ENCODE results near the gene EPN1. TPM values are rescaled to one million over a fixed set of nuclear protein-coding genes. Genes with fewer than 3 reads are reported as not detected.

EPN1 gene
- polyA plus RNA-seq, 1 donor (not counting 4 experiments of a cell fraction or from before 2014, with no cell fraction given) = 23.3 TPM

DNA sequence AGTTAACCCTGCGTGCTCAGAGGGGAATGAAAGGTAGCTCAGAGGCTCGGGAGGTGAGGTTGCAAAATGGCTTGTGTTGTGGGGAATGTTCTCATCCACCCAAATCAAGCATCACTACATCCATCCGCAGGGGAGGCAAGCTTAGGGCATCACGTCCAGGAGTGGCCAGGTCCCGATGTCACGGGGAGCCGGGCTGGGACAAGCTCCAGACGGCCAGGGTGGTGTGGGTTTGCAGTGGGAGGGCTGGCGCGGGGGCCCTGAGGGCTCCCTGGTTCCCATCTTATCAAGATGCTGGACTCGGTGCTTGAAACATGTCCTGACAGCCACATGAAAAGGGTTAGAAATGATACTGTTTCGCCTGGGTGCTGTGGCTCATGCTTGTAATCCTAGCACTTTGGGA is 25.8 kb downstream of the EPN1 start:
- no peaks in the 10 kb centered on the region for H3K9me1 ChIP-seq (ENCODE audit: control insufficient read depth, extremely low read depth, insufficient read depth, low read length)
- dilution Hi-C loops (cut with MboI; ENCODE audit: extremely low pct_ligation_motif_present, low sequenced_read_pairs) = no loop called here
- TF ChIP-seq EZH2 (IDR thresholded peaks at IDR 0.05; ENCODE audit: low read length) = no peak
- TF ChIP-seq, protein P1, sequence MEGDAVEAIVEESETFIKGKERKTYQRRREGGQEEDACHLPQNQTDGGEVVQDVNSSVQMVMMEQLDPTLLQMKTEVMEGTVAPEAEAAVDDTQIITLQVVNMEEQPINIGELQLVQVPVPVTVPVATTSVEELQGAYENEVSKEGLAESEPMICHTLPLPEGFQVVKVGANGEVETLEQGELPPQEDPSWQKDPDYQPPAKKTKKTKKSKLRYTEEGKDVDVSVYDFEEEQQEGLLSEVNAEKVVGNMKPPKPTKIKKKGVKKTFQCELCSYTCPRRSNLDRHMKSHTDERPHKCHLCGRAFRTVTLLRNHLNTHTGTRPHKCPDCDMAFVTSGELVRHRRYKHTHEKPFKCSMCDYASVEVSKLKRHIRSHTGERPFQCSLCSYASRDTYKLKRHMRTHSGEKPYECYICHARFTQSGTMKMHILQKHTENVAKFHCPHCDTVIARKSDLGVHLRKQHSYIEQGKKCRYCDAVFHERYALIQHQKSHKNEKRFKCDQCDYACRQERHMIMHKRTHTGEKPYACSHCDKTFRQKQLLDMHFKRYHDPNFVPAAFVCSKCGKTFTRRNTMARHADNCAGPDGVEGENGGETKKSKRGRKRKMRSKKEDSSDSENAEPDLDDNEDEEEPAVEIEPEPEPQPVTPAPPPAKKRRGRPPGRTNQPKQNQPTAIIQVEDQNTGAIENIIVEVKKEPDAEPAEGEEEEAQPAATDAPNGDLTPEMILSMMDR (optimal IDR thresholded peaks at IDR 0.05 in 1 of 3, IDR thresholded peaks at IDR 0.05 in 1 of 3, conservative IDR thresholded peaks at IDR 0.05 in 1 of 3; ENCODE audit: extremely low read depth in 1 of 3, insufficient read depth in 2 of 3, low read length in 3 of 3) = no peak
- no peak overlapping the region for H3K27ac ChIP-seq (ENCODE audit: control insufficient read depth, insufficient read depth, low read length)
- peaks cover 6 to 34% of the 10 kb centered on the region in 2 experiments for H3K36me3 ChIP-seq (ENCODE audit: control insufficient read depth in 2 of 2, extremely low read depth in 1 of 2, insufficient read depth in 2 of 2, low read length in 2 of 2)
- H3K9me3 ChIP-seq (ENCODE audit: control insufficient read depth, low read depth, low read length) = no peaks in the 10 kb centered on the region
- H3K4me3 ChIP-seq (ENCODE audit: control insufficient read depth in 2 of 3, extremely low read depth in 1 of 3, insufficient read depth in 2 of 3, low read depth in 1 of 3, low read length in 3 of 3) = no peak overlapping the region
- no peaks in the 10 kb centered on the region for H3K4me1 ChIP-seq (ENCODE audit: control insufficient read depth, extremely low read depth, insufficient read depth, low read length)
- no peak for FAIRE-seq
- H3K79me2 ChIP-seq (ENCODE audit: control insufficient read depth, insufficient read depth, low read length) = no peaks in the 10 kb centered on the region
- no peak overlapping the region for H3K4me2 ChIP-seq (ENCODE audit: control insufficient read depth, extremely low read depth, insufficient read depth, low read depth, low read length)
- no peak for DNase-seq (ENCODE audit: low read depth, low spot score)
- no peak overlapping the region for H2AFZ ChIP-seq (ENCODE audit: control insufficient read depth, low read length)
- no peaks in the 10 kb centered on the region for H3K27me3 ChIP-seq (ENCODE audit: control insufficient read depth, extremely low read depth, insufficient read depth, low read length)
- no peak overlapping the region for H3K9ac ChIP-seq (ENCODE audit: control insufficient read depth, extremely low read depth, insufficient read depth, low read length)
- no peaks in the 10 kb centered on the region for H4K20me1 ChIP-seq (ENCODE audit: control insufficient read depth, extremely low read depth, insufficient read depth, low read length)

DNA sequence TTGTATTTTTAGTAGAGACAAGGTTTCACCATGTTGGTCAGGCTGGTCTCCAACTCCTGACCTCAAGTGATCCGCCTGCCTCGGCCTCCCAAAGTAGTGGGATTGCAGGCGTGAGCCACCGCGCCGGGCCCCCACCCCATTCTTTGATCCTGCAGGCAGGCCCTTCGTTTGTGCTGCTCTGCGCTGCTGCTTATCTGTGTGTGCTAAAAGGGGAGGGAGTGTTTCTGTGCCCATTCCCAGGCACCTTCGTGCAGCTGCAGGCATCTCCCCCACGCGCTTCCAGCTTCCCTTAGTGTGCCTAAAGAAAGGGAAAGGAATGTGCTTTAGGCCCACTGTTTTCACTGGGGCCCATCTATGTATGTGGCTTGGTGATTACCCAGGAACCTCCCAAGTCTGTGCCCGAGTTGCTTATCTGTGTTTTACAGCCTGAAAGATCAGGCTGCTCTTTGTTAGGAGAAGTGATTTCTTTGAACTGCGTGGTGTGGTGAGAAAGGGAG is 27.2 kb downstream of the EPN1 start:
- no peak overlapping the region for H3K27ac ChIP-seq (ENCODE audit: control insufficient read depth, insufficient read depth, low read length)
- H2AFZ ChIP-seq (ENCODE audit: control insufficient read depth, low read length) = no peak overlapping the region
- no peak overlapping the region for H3K4me3 ChIP-seq (ENCODE audit: control insufficient read depth in 2 of 3, extremely low read depth in 1 of 3, insufficient read depth in 2 of 3, low read depth in 1 of 3, low read length in 3 of 3)
- H3K9ac ChIP-seq (ENCODE audit: control insufficient read depth, extremely low read depth, insufficient read depth, low read length) = no peak overlapping the region
- H3K36me3 ChIP-seq (ENCODE audit: control insufficient read depth in 2 of 2, extremely low read depth in 1 of 2, insufficient read depth in 2 of 2, low read length in 2 of 2) = peaks cover 6 to 22% of the 10 kb centered on the region in 2 experiments
- dilution Hi-C loops (cut with MboI; ENCODE audit: extremely low pct_ligation_motif_present, low sequenced_read_pairs) = no loop called here
- FAIRE-seq (no peak), DNase-seq (ENCODE audit: low read depth, low spot score) (no peak)
- no peaks in the 10 kb centered on the region for H3K79me2 ChIP-seq (ENCODE audit: control insufficient read depth, insufficient read depth, low read length)
- H3K4me1 ChIP-seq (ENCODE audit: control insufficient read depth, extremely low read depth, insufficient read depth, low read length) = no peaks in the 10 kb centered on the region
- TF ChIP-seq, protein P1 (optimal IDR thresholded peaks at IDR 0.05 in 1 of 3, IDR thresholded peaks at IDR 0.05 in 1 of 3, conservative IDR thresholded peaks at IDR 0.05 in 1 of 3; ENCODE audit: extremely low read depth in 1 of 3, insufficient read depth in 2 of 3, low read length in 3 of 3) = no peak
- TF ChIP-seq EZH2 (IDR thresholded peaks at IDR 0.05; ENCODE audit: low read length) = no peak
- no peaks in the 10 kb centered on the region for H4K20me1 ChIP-seq (ENCODE audit: control insufficient read depth, extremely low read depth, insufficient read depth, low read length)
- no peaks in the 10 kb centered on the region for H3K9me3 ChIP-seq (ENCODE audit: control insufficient read depth, low read depth, low read length)
- no peaks in the 10 kb centered on the region for H3K27me3 ChIP-seq (ENCODE audit: control insufficient read depth, extremely low read depth, insufficient read depth, low read length)
- no peaks in the 10 kb centered on the region for H3K9me1 ChIP-seq (ENCODE audit: control insufficient read depth, extremely low read depth, insufficient read depth, low read length)
- no peak overlapping the region for H3K4me2 ChIP-seq (ENCODE audit: control insufficient read depth, extremely low read depth, insufficient read depth, low read depth, low read length)
